Lung microvascular endothelial cell (primary cell): ENCODE data around the gene TLCD3B. TPM values are rescaled to one million over a fixed set of nuclear protein-coding genes. Genes with fewer than 3 reads are reported as not detected.

Experiments used
- DNase-seq, 2 donors: peaks; one replicate each; pipeline versions ENCODE4 v3.0.0 to v3.0.0-alpha.2; 2010; ENCODE audit warnings: low read depth in 2 of 2
- total RNA-seq: library from RNA; depleted of rRNA; stranded (reverse); fragments of >200 nt; gene quantifications from 2 replicates; pipeline ENCODE4 v1.2.1, GENCODE V29; 2014

TLCD3B gene
- total RNA-seq = not detected in 2 replicates

- no peak for DNase-seq
Observed at GRCh38 chr16:30030841-30031413, at the start of gene TLCD3B. Gene TLCD3B, minus strand, starts transcription at chr16:30031271. Its CDS starts 744 bp downstream, at chr16:30030527.

DNA sequence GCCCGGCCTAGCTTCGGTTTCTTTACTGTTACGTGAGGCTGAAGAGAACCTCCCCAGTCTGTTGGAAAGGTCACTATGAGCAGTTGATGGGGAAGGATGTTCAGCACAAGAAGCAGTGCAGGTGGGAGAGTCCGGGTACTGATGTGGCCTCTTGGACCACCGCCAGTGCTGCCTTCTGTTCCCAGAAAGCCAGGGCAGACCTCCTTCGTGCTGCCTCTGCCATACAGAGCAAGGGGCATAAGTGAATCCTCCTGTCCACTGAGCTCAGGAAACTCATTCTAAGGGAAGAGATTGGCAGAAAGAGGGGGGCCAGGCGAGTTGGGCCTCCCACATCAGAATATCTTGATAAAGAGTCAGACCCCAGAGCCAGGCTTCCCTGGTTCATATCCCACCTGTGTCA is 48.4 kb upstream of the TLCD3B start:
- no peak for DNase-seq

DNA sequence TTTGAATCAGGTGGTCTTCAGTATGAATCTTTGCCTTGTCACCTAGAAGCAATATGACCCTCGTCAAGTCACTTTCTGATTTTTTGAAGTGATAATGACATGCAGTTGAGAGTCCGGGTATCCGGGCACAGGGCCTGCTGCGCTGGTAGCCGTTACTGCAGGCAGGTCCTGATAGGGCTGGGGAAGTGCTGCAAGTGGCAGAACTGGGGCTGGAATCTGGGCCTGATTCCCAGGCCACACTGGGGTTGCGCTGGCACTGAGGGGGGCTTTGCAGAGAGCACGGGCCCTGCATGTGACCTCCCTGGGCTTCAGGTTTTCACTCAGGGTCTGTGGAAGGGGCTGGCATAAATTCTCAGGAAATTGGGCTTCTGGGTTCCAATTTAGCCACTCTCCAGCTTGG is 47.7 kb upstream of the TLCD3B start:
- no peak for DNase-seq

- DNase-seq = no peak
Observed at GRCh38 chr16:30077656-30078055, 46.6 kb upstream of the TLCD3B start.

DNA sequence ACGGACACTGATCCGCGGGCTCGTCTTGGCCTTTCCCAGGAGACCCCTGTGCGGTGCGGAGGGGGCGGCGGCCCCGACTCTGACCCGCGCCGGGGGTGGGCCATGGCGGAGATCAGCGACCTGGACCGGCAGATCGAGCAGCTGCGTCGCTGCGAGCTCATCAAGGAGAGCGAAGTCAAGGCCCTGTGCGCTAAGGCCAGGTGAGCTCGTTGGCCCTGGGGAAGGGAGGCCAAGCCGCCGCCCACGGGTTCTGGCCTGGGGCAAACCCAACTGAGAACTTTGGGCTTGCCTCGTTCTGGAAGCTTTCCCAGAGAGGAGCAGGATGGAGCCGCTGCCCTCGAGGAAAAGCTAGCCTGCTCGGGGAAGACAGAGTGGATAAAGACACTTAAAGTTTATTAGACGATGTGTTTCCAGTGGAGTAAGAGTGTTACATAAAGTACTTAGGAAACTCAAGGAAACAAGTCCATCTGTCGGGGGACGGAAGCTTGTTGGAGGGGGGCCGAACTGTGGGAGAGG is 45.3 kb upstream of the TLCD3B start:
- peak in 1 of 2 donors; percentile 36 for DNase-seq

DNA sequence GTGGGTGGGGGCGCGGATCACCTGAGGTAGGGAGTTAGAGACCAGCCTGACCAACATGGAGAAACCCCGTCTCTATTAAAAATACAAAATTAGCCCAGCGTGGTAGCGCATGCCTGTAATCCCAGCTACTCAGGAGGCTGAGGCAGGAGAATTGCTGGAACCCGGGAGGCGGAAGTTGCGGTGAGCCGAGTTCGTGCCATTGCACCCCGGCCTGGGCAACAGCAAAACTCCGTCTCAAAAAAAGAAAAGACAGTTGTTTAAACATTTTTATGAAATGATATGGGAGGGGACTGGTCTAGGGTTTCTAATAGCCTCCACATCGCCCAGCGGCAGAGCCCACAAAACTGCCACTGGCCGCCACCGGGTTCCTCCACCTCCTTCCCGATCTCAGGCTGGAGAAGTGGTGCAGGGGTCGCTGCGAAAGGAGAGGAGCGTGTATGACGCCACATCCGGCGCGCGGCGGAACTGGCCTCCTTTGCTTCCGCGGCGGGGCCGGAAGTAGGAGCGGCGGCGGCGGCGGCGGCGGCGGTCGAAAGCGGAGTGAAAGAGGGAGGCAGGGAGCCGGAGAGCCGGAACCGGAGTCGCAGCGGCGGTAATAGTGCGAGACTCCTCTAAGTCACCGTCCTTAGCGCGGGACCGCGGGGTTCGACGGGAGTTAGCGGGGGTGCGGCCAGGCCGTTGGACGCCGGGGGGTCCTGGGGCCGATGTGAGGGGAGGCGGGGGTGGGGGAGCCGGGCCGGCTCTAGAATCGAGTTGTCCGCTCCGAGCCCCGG is 44.6 kb upstream of the TLCD3B start, which contains the start of gene PPP4C:
PPP4C (plus strand) TSS at position 492 of the 773 bp plus-strand sequence. CDS start 384 bp downstream, outside the sequence.
- peak; percentile 92 for DNase-seq

- no peak for DNase-seq
Observed at GRCh38 chr16:30070490-30070889, 39.4 kb upstream of the TLCD3B start.

- DNase-seq = no peak
Observed at GRCh38 chr16:30069611-30070462, 38.8 kb upstream of the TLCD3B start.

DNA sequence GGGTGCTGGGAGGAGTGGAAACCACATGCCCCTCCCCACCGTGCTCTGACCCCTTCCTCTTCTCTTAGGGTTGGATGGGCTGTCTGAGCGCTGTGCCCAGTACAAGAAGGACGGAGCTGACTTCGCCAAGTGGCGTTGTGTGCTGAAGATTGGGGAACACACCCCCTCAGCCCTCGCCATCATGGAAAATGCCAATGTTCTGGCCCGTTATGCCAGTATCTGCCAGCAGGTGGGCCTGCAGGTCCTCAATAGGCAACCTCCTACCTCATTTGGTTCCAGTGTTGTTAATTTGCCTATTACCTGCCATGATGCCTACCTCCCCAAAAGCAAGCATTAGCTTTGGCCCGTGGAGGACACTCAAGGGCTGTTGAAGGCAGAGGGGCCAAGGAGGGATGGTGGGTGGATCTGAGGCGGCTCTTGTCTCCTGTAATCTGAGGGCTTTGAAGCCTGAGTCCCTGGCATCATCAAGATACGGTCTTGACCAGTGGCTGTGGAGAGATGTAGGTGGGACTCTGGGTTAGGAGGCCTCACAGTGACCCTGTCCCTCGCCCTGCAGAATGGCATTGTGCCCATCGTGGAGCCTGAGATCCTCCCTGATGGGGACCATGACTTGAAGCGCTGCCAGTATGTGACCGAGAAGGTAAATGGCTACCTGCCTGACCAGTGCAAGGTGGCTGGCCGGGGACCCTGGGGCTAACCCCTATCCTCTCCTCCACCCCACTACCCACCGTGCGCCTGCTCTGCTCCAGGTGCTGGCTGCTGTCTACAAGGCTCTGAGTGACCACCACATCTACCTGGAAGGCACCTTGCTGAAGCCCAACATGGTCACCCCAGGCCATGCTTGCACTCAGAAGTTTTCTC is 37.9 kb upstream of the TLCD3B start:
- peak; percentile 43 to 66 for DNase-seq

DNA sequence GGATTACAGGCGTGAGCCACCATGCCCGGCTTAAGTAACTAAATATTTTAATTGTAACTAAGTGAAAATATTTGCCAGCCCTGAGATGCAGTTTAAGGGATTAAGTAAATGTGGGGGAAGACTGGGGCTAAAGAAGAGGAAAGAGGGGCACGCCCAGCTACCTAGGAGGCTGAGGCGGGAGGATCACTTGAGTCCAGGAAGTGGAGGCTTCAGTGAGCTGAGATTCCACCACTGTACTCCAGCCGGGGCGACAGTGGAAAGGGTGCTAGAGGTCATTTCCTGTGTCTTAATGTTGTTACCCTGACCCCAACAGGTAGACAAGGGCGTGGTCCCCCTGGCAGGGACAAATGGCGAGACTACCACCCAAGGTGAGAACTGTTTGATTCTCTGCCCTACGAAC is 37.3 kb upstream of the TLCD3B start:
- no peak for DNase-seq

GRCh38 chr16:30067584-30067916 is 36.5 kb upstream of the TLCD3B start:
- no peak for DNase-seq

DNA sequence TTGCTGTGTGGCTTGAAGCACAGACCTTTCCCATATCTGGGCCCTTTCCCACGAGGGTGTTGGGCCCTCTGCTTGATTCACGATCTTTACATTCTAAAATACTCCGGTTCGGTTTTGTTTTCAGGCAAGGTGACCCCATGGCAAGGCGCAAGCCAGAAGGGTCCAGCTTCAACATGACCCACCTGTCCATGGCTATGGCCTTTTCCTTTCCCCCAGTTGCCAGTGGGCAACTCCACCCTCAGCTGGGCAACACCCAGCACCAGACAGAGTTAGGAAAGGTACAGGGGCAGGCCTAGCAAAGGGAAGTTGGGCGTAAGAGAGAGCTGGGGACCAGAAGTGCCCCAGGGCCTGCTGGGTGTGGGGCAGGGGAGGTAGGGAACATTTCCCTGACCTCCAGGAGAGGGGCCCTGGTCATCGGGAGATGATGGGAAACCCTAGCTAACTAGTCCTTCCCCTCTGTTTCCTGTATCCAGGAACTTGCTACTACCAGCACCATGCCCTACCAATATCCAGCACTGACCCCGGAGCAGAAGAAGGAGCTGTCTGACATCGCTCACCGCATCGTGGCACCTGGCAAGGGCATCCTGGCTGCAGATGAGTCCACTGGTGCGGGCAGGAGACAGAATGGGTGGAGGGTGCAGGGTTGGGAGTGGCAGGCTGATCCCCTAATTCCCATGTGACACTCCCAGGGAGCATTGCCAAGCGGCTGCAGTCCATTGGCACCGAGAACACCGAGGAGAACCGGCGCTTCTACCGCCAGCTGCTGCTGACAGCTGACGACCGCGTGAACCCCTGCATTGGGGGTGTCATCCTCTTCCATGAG is 35.9 kb upstream of the TLCD3B start:
- peak in 1 of 2 donors; percentile 29 for DNase-seq

GRCh38 chr16:30065943-30066760 is 35.1 kb upstream of the TLCD3B start:
- peak; percentile 65 to 72 for DNase-seq

- peak; percentile 99 for DNase-seq
Observed at GRCh38 chr16:30065102-30065942, 34.3 kb upstream of the TLCD3B start, which contains the start of gene ALDOA. Gene ALDOA, plus strand, starts transcription at chr16:30065760. Its CDS starts 1,138 bp downstream, at chr16:30066898.

DNA sequence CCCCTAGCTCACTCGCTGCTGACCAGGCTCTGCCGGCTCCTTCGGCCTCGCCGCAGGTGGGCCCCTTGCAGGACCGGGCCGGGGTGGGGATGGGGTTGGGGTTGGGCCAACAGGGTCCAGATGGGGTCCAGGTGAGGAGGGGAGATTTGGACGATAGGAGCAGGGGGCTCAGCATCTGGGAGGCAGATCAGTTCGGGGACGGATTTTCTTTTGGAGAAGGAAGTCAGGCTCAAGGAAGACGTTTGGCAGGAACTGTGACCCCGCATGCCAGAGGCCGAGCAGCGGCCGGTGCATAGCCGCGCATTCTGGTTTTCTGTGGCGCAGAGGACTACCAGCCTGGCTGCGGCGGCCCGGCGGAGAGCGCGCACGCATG is 33.6 kb upstream of the TLCD3B start:
- no peak for DNase-seq

GRCh38 chr16:30063893-30064728 is 33.0 kb upstream of the TLCD3B start:
- peak; percentile 52 to 55 for DNase-seq

GRCh38 chr16:30063278-30063892 is 32.3 kb upstream of the TLCD3B start:
- DNase-seq = no peak
